HG03575 (cell line): ENCODE results near the gene FAM20B.

Source experiments
- ATAC-seq: cut with Tn5 transposase; IDR thresholded peaks from one replicate; pipeline ENCODE4 v1.9.1; 2021; ENCODE audit not compliant: unreplicated experiment, insufficient number of reproducible peaks, low FRiP score; ENCODE audit errors: extremely low read depth

Gene FAM20B

DNA sequence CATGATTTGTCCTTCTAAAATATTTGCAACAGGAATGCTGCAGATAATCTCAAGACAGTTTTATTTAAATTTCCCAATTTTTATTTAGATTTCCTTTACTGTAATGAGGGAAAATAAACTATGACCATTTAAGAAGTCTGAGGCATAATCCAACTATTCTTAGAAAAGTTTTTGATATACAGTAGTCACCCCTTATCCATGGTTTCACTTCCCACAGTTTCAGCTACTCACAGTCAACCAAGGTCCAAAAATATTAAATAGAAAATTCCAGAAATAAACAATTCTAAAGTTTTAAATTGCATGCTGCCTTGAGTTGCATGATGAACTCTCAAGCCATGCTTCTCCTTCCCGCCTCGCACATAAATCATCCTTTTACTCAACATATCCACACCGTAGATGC, 89.5 kb downstream of the FAM20B start:
- ATAC-seq: no peak

DNA sequence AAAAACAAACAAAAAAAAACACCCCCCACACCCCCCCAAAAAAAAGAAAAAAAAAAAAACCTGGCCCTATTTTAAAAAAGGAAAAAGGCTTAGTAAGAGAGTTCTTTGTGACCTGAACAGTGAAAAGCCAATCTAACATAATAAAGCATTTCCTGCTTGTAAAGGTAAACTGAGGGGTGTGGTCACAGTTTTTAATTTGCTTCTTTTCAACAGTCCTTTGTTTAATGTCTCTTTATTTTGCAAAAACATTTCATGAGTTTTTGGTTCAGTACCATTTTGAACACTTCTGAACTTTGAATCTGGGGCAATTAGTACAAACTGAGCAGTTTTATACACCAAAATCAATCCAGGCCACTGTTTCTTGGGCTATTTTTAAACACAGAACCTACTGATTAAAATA, 93.8 kb downstream of the FAM20B start:
- no peak for ATAC-seq

DNA sequence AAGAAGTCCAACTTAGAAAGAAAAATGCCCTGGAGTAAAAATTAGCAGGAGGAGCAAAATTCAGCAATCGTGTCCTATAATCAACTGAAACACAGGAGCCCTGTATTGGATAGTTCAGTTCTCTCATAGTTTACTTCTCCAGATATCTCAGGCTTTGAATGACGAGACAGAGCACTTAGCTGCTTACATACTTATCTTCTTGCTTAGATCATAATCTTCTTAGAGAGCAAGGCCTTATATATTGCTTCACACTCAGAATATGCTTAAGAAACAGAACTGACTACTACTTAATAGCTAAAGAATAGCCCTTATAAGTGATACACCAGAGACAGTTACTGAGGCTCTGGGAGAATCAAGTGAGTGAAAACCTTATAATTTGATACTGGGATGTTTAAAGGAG, 95.0 kb downstream of the FAM20B start:
- ATAC-seq: no peak

DNA sequence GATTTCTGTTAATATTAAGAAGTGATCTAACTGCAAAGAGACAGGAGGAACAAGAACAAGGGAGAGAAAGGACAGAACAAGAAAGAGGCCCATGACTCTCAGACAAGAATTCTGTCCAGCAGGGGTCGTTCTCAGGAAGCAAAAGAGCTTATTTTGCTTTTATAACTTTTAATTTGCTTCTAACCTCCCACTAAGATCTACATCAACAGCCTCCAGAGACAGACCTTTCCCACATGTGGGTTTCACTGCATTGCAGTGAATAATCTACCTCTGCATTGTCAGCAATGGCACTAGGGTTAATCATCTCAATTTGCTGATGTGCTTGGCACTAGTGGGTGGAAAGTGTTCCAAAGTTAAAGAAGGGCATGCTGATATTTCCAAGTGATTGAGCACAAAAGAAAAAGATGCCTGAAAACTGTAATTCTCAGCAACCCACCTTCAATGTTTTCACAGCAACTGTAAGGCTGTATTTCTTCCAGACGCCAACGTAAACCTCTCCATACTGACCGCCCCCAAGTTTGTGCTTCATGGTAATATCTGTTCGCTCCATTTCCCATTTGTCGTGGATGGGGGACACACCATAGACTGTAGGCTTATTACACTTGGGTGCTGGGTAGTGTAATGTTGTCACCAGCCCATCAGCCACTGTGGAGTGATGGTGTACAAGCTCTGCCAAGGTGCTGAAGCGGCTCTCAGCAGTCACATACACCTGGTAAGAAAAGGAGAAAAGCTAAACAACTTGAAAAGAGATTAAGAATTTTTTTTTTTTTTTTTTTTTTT, 95.7 kb downstream of the FAM20B start:
- ATAC-seq: no peak

DNA sequence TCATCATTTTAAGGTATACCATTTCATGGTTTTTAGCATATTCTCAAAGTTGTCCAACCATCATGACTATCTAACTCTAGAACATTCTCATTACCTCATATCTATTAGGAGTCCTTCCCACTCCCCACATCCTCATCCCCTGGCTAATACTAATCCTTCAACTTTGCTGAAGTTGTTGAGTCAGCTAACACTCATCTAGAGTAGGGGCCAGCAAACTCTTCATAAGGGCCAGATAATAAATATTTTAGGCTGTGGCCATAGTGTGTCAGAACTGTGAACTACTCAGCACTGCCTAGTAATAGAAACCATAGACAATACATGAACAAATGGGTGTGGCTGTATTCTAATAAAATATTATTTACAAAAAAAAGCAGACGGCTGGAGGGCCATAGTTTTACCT, 99.2 kb downstream of the FAM20B start:
- ATAC-seq: no peak
